Keratinocyte (primary cell): ENCODE measurements around the gene SAMD13.

Source experiments
- CTCF ChIP-seq, 3 experiments: IDR thresholded peaks in 1 of 3; conservative IDR thresholded peaks in 1 of 3; optimal IDR thresholded peaks in 1 of 3; 2 replicates in 2 of 3; 3 replicates in 1 of 3; pipeline versions ENCODE3 to v1.5.1; 2011; ENCODE audit warnings: low read length in 3 of 3, mild to moderate bottlenecking in 3 of 3, moderate library complexity in 2 of 3, control low read depth in 1 of 3, inconsistent platforms in 1 of 3; ENCODE audit not compliant: insufficient read depth in 2 of 3; ENCODE audit errors: extremely low read depth in 1 of 3
- EZH2 ChIP-seq: IDR thresholded peaks from one replicate; pipeline ENCODE4 v1.6.1; 2012; ENCODE audit warnings: inconsistent platforms, mild to moderate bottlenecking, low read length, moderate library complexity

DNA sequence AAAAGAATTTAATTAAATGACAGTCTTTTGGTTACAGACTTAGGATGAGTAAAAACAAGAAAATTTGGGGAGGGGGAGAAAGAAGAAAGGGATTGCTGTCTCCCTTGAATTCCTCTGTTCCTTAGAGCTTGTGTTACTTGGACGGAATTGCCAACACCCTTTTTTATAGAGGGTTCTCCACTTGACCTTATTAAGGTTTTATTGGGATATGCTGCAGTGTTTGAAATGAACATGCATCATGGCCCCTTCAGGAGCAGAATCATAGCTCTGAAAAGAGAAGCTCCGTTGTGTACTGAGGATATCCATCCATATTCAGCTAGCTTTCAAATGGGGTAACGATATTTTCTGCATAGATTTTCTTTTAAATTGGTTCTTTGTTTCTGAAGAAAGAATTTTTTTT lies 48.6 kb downstream of the SAMD13 start:
- TF ChIP-seq CTCF (optimal IDR thresholded peaks at IDR 0.05 in 1 of 3, IDR thresholded peaks at IDR 0.05 in 1 of 3, conservative IDR thresholded peaks at IDR 0.05 in 1 of 3; ENCODE audit: extremely low read depth in 1 of 3, insufficient read depth in 2 of 3, low read length in 3 of 3): no peak
- TF ChIP-seq EZH2: no peak
